NT2/D1 (cell line): ENCODE measurements around the gene FPR2.

ENCODE experiments used
- DNase-seq: peaks from one replicate; pipeline ENCODE4 v3.0.0-alpha.2; 2011; ENCODE audit warnings: low read depth, low spot score
- H3K27me3 ChIP-seq: 2 replicates; pipeline ENCODE4 v1.6.0; 2011; ENCODE audit warnings: mild to moderate bottlenecking; ENCODE audit not compliant: insufficient read length, insufficient read depth
- H3K36me3 ChIP-seq: 2 replicates; pipeline ENCODE4 v1.6.1; 2011; ENCODE audit warnings: mild to moderate bottlenecking, low read length, mixed read lengths; ENCODE audit not compliant: insufficient read depth, insufficient read length
- H3K4me1 ChIP-seq: 2 replicates; pipeline ENCODE4 v1.5.1; 2011; ENCODE audit not compliant: insufficient read depth, insufficient read length
- H3K4me3 ChIP-seq: 2 replicates; pipeline ENCODE4 v1.5.1; 2011; ENCODE audit warnings: low read depth; ENCODE audit not compliant: insufficient read length
- H3K9ac ChIP-seq: 2 replicates; pipeline ENCODE4 v1.6.0; 2011; ENCODE audit warnings: low read depth; ENCODE audit not compliant: insufficient read length
- H3K9me3 ChIP-seq: 2 replicates; pipeline ENCODE4 v1.5.1; 2011; ENCODE audit warnings: mild to moderate bottlenecking, low read length; ENCODE audit not compliant: insufficient read depth
- SUZ12 ChIP-seq: IDR thresholded peaks from 2 replicates; pipeline ENCODE4 v1.6.1; 2011; ENCODE audit not compliant: insufficient read length, insufficient read depth; ENCODE audit errors: extremely low read depth
- YY1 ChIP-seq: IDR thresholded peaks from 2 replicates; pipeline ENCODE4 v1.6.1; 2011; ENCODE audit not compliant: insufficient read length, insufficient read depth
- ZNF274 ChIP-seq: IDR thresholded peaks from 2 replicates; pipeline ENCODE4 v1.6.1; 2011; ENCODE audit warnings: mild to moderate bottlenecking, low read depth, low read length

Gene FPR2

GRCh38 chr19:51808333-51808986 lies 47.5 kb downstream of the FPR2 start:
- Histone ChIP-seq H3K27me3 (no peaks in the 10 kb centered on the region), H3K4me3 (no peak overlapping the region), H3K36me3 (no peaks in the 10 kb centered on the region), H3K4me1 (no peaks in the 10 kb centered on the region), H3K9me3 (peaks cover 26% of the 10 kb centered on the region), H3K9ac (no peak overlapping the region)
- no peak for DNase-seq
- TF ChIP-seq ZNF274 = no peak
- TF ChIP-seq YY1 = no peak
- no peak for TF ChIP-seq SUZ12

- no peaks in the 10 kb centered on the region for H3K36me3 ChIP-seq
- no peaks in the 10 kb centered on the region for H3K27me3 ChIP-seq
- H3K4me1 ChIP-seq = no peaks in the 10 kb centered on the region
- H3K9me3 ChIP-seq = peaks cover 26% of the 10 kb centered on the region
- DNase-seq = no peak
- H3K9ac ChIP-seq = no peak overlapping the region
- TF ChIP-seq YY1 (no peak), ZNF274 (no peak), SUZ12 (no peak)
- no peak overlapping the region for H3K4me3 ChIP-seq
Measured at GRCh38 chr19:51809787-51810186, 48.8 kb downstream of the FPR2 start.

- DNase-seq = no peak
- Histone ChIP-seq H3K9ac (no peak overlapping the region), H3K9me3 (peaks cover 26% of the 10 kb centered on the region), H3K27me3 (no peaks in the 10 kb centered on the region), H3K4me1 (no peaks in the 10 kb centered on the region), H3K4me3 (no peak overlapping the region), H3K36me3 (no peaks in the 10 kb centered on the region)
- TF ChIP-seq SUZ12 = no peak
- no peak for TF ChIP-seq ZNF274
- no peak for TF ChIP-seq YY1
Measured at GRCh38 chr19:51810223-51810622, 49.2 kb downstream of the FPR2 start.

GRCh38 chr19:51811344-51811743 lies 50.4 kb downstream of the FPR2 start:
- H3K27me3 ChIP-seq = no peaks in the 10 kb centered on the region
- H3K4me3 ChIP-seq = no peak overlapping the region
- peaks cover 28% of the 10 kb centered on the region for H3K9me3 ChIP-seq
- no peaks in the 10 kb centered on the region for H3K36me3 ChIP-seq
- DNase-seq = no peak
- no peak overlapping the region for H3K9ac ChIP-seq
- TF ChIP-seq YY1 (no peak), ZNF274 (no peak), SUZ12 (no peak)
- no peaks in the 10 kb centered on the region for H3K4me1 ChIP-seq

- Histone ChIP-seq H3K9me3 (peaks cover 22% of the 10 kb centered on the region), H3K9ac (no peak overlapping the region), H3K4me3 (no peak overlapping the region), H3K4me1 (no peaks in the 10 kb centered on the region), H3K36me3 (no peaks in the 10 kb centered on the region), H3K27me3 (no peaks in the 10 kb centered on the region)
- TF ChIP-seq SUZ12 (no peak), YY1 (no peak), ZNF274 (no peak)
- no peak for DNase-seq
Measured at GRCh38 chr19:51815043-51815442, 54.1 kb downstream of the FPR2 start.

- Histone ChIP-seq H3K27me3 (no peaks in the 10 kb centered on the region), H3K36me3 (no peaks in the 10 kb centered on the region), H3K4me1 (no peaks in the 10 kb centered on the region), H3K9me3 (peaks cover 5% of the 10 kb centered on the region), H3K9ac (no peak overlapping the region), H3K4me3 (no peak overlapping the region)
- DNase-seq = no peak
- TF ChIP-seq SUZ12 (no peak), YY1 (no peak), ZNF274 (no peak)
Measured at GRCh38 chr19:51816711-51817110, 55.7 kb downstream of the FPR2 start.

GRCh38 chr19:51820011-51820410 lies 59.0 kb downstream of the FPR2 start:
- no peak overlapping the region for H3K4me3 ChIP-seq
- H3K36me3 ChIP-seq = no peaks in the 10 kb centered on the region
- peaks cover 15% of the 10 kb centered on the region; the same call in 1 of the 2 replicates for H3K9me3 ChIP-seq
- no peaks in the 10 kb centered on the region for H3K4me1 ChIP-seq
- TF ChIP-seq ZNF274 (no peak), SUZ12 (no peak), YY1 (no peak)
- H3K27me3 ChIP-seq = no peaks in the 10 kb centered on the region
- no peak overlapping the region for H3K9ac ChIP-seq
- no peak for DNase-seq
